Activated naive CD8-positive, alpha-beta T cell treated with anti-CD3 and anti-CD28 coated beads, Interleukin-2, amount 50 U/mL, for 24 hours (primary cell): ENCODE data around the gene SPATA12.
A peak's percentile ranks its signal among the peaks of the same experiment; 100 is the strongest.

Experiments used
- ATAC-seq: fragments of 150-1000 bp; cut with Tn5 transposase; one replicate; pipeline ENCODE4 v1.10.0; 2021
- DNase-seq: peaks from one replicate; pipeline ENCODE4 v3.0.0; 2021
- H3K27ac Mint-ChIP-seq: one replicate; pipeline ENCODE4 v1.8.0; 2021; ENCODE audit warnings: mild to moderate bottlenecking, mixed read lengths
- H3K27me3 Mint-ChIP-seq: one replicate; pipeline ENCODE4 v1.8.0; 2021; ENCODE audit warnings: mixed read lengths
- H3K36me3 Mint-ChIP-seq: one replicate; pipeline ENCODE4 v1.8.0; 2021; ENCODE audit warnings: low read depth, mixed read lengths
- H3K4me1 Mint-ChIP-seq: one replicate; pipeline ENCODE4 v1.8.0; 2021; ENCODE audit warnings: mixed read lengths
- H3K4me3 Mint-ChIP-seq: one replicate; pipeline ENCODE4 v1.8.0; 2021; ENCODE audit warnings: mild to moderate bottlenecking, moderate library complexity, mixed read lengths
- H3K9me3 Mint-ChIP-seq: one replicate; pipeline ENCODE4 v1.8.0; 2021; ENCODE audit warnings: mixed read lengths

Gene SPATA12

GRCh38 chr3:57065588-57065987 lies 5.1 kb downstream of the SPATA12 start:
- H3K4me1 Mint-ChIP-seq = peaks cover 11% of the 10 kb centered on the region
- H3K27me3 Mint-ChIP-seq = peaks cover 9% of the 10 kb centered on the region
- DNase-seq = no peak
- no peaks in the 10 kb centered on the region for H3K9me3 Mint-ChIP-seq
- no peaks in the 10 kb centered on the region for H3K36me3 Mint-ChIP-seq
- no peak for ATAC-seq
- H3K4me3 Mint-ChIP-seq = no peak overlapping the region
- H3K27ac Mint-ChIP-seq = no peak overlapping the region

- DNase-seq = no peak
- H3K9me3 Mint-ChIP-seq = no peaks in the 10 kb centered on the region
- no peak for ATAC-seq
- peaks cover 11% of the 10 kb centered on the region for H3K4me1 Mint-ChIP-seq
- no peak overlapping the region for H3K4me3 Mint-ChIP-seq
- no peaks in the 10 kb centered on the region for H3K36me3 Mint-ChIP-seq
- H3K27me3 Mint-ChIP-seq = peaks cover 10% of the 10 kb centered on the region
- no peak overlapping the region for H3K27ac Mint-ChIP-seq
These were observed 6.0 kb downstream of the SPATA12 start for GRCh38 chr3:57066471-57066870.

- peaks cover 11% of the 10 kb centered on the region for H3K4me1 Mint-ChIP-seq
- H3K4me3 Mint-ChIP-seq = no peak overlapping the region
- H3K27me3 Mint-ChIP-seq = peaks cover 12% of the 10 kb centered on the region
- H3K27ac Mint-ChIP-seq = peak overlapping the region; percentile 59
- ATAC-seq (peak; percentile 86), DNase-seq (peak; percentile 21)
- H3K36me3 Mint-ChIP-seq = no peaks in the 10 kb centered on the region
- no peaks in the 10 kb centered on the region for H3K9me3 Mint-ChIP-seq
These were observed 8.1 kb downstream of the SPATA12 start for GRCh38 chr3:57068437-57069089.

GRCh38 chr3:57069503-57069902 lies 9.0 kb downstream of the SPATA12 start:
- ATAC-seq (no peak), DNase-seq (no peak)
- no peaks in the 10 kb centered on the region for H3K36me3 Mint-ChIP-seq
- H3K9me3 Mint-ChIP-seq = no peaks in the 10 kb centered on the region
- H3K27ac Mint-ChIP-seq = no peak overlapping the region
- peaks cover 11% of the 10 kb centered on the region for H3K4me1 Mint-ChIP-seq
- no peak overlapping the region for H3K4me3 Mint-ChIP-seq
- peaks cover 16% of the 10 kb centered on the region for H3K27me3 Mint-ChIP-seq

GRCh38 chr3:57073628-57074027 lies 13.2 kb downstream of the SPATA12 start:
- H3K4me3 Mint-ChIP-seq = no peak overlapping the region

GRCh38 chr3:57074135-57074534 lies 13.7 kb downstream of the SPATA12 start:
- H3K4me3 Mint-ChIP-seq = no peak overlapping the region
- H3K9me3 Mint-ChIP-seq = no peaks in the 10 kb centered on the region
- no peak for ATAC-seq
- peaks cover 51% of the 10 kb centered on the region for H3K27me3 Mint-ChIP-seq
- H3K36me3 Mint-ChIP-seq = no peaks in the 10 kb centered on the region
- peaks cover 6% of the 10 kb centered on the region for H3K4me1 Mint-ChIP-seq
- H3K27ac Mint-ChIP-seq = no peak overlapping the region
- DNase-seq = no peak

More at GRCh38 chr3:57073628-57074027, 13.2 kb downstream of the SPATA12 start:
- no peak overlapping the region for H3K27ac Mint-ChIP-seq
- DNase-seq = no peak
- peaks cover 8% of the 10 kb centered on the region for H3K4me1 Mint-ChIP-seq
- peaks cover 52% of the 10 kb centered on the region for H3K27me3 Mint-ChIP-seq
- H3K9me3 Mint-ChIP-seq = no peaks in the 10 kb centered on the region
- ATAC-seq = no peak
- no peaks in the 10 kb centered on the region for H3K36me3 Mint-ChIP-seq

- no peak overlapping the region for H3K4me3 Mint-ChIP-seq
- H3K27me3 Mint-ChIP-seq = peaks cover 60% of the 10 kb centered on the region
- H3K27ac Mint-ChIP-seq = no peak overlapping the region
- no peak for DNase-seq
- H3K9me3 Mint-ChIP-seq = no peaks in the 10 kb centered on the region
- H3K4me1 Mint-ChIP-seq = peaks cover 4% of the 10 kb centered on the region
- no peaks in the 10 kb centered on the region for H3K36me3 Mint-ChIP-seq
- no peak for ATAC-seq
These were observed 16.0 kb downstream of the SPATA12 start for GRCh38 chr3:57076422-57076951.

- no peaks in the 10 kb centered on the region for H3K36me3 Mint-ChIP-seq
- DNase-seq = no peak
- H3K4me1 Mint-ChIP-seq = peaks cover 4% of the 10 kb centered on the region
- no peaks in the 10 kb centered on the region for H3K9me3 Mint-ChIP-seq
- no peak for ATAC-seq
- H3K27me3 Mint-ChIP-seq = peaks cover 68% of the 10 kb centered on the region
- H3K27ac Mint-ChIP-seq = no peak overlapping the region
- peak overlapping the region; percentile 63 for H3K4me3 Mint-ChIP-seq
These were observed 17.3 kb downstream of the SPATA12 start for GRCh38 chr3:57077630-57078343.

- ATAC-seq (peak; percentile 39), DNase-seq (peak; percentile 15)
- no peak overlapping the region for H3K27ac Mint-ChIP-seq
- peak overlapping the region; percentile 63 for H3K4me3 Mint-ChIP-seq
- peaks cover 64% of the 10 kb centered on the region for H3K27me3 Mint-ChIP-seq
- peaks cover 4% of the 10 kb centered on the region for H3K4me1 Mint-ChIP-seq
- no peaks in the 10 kb centered on the region for H3K9me3 Mint-ChIP-seq
- no peaks in the 10 kb centered on the region for H3K36me3 Mint-ChIP-seq
These were observed 17.8 kb downstream of the SPATA12 start for GRCh38 chr3:57078344-57078634.

- peak; percentile 23 for DNase-seq
- Mint-ChIP-seq H3K4me1 (peaks cover 4% of the 10 kb centered on the region), H3K36me3 (no peaks in the 10 kb centered on the region), H3K27ac (no peak overlapping the region), H3K9me3 (no peaks in the 10 kb centered on the region), H3K27me3 (peaks cover 63% of the 10 kb centered on the region), H3K4me3 (peak overlapping the region; percentile 63)
- peak; percentile 31 for ATAC-seq
These were observed 18.4 kb downstream of the SPATA12 start for GRCh38 chr3:57078635-57079473.

- H3K36me3 Mint-ChIP-seq = no peaks in the 10 kb centered on the region
- peak overlapping the region; percentile 58 for H3K4me3 Mint-ChIP-seq
- H3K9me3 Mint-ChIP-seq = no peaks in the 10 kb centered on the region
- H3K27me3 Mint-ChIP-seq = peaks cover 58% of the 10 kb centered on the region
- DNase-seq = no peak
- ATAC-seq = no peak
- no peak overlapping the region for H3K27ac Mint-ChIP-seq
- H3K4me1 Mint-ChIP-seq = peaks cover 4% of the 10 kb centered on the region
These were observed 19.0 kb downstream of the SPATA12 start for GRCh38 chr3:57079474-57079831.

GRCh38 chr3:57080171-57080570 lies 19.7 kb downstream of the SPATA12 start:
- DNase-seq = no peak
- H3K27ac Mint-ChIP-seq = no peak overlapping the region
- ATAC-seq = no peak
- peaks cover 4% of the 10 kb centered on the region for H3K4me1 Mint-ChIP-seq
- H3K27me3 Mint-ChIP-seq = peaks cover 54% of the 10 kb centered on the region
- no peaks in the 10 kb centered on the region for H3K36me3 Mint-ChIP-seq
- H3K9me3 Mint-ChIP-seq = no peaks in the 10 kb centered on the region
- H3K4me3 Mint-ChIP-seq = peak overlapping the region; percentile 58

- H3K4me1 Mint-ChIP-seq = peaks cover 4% of the 10 kb centered on the region
These were observed 20.7 kb downstream of the SPATA12 start for GRCh38 chr3:57081173-57081572.

GRCh38 chr3:57082481-57082880 lies 22.0 kb downstream of the SPATA12 start:
- Mint-ChIP-seq H3K4me3 (no peak overlapping the region), H3K27ac (no peak overlapping the region), H3K36me3 (no peaks in the 10 kb centered on the region), H3K9me3 (no peaks in the 10 kb centered on the region), H3K4me1 (peaks cover 4% of the 10 kb centered on the region), H3K27me3 (peaks cover 33% of the 10 kb centered on the region)
- ATAC-seq (no peak), DNase-seq (no peak)

More at GRCh38 chr3:57081173-57081572, 20.7 kb downstream of the SPATA12 start:
- H3K36me3 Mint-ChIP-seq = no peaks in the 10 kb centered on the region
- no peaks in the 10 kb centered on the region for H3K9me3 Mint-ChIP-seq
- no peak overlapping the region for H3K4me3 Mint-ChIP-seq
- DNase-seq (no peak), ATAC-seq (no peak)
- H3K27me3 Mint-ChIP-seq = peaks cover 46% of the 10 kb centered on the region
- H3K27ac Mint-ChIP-seq = no peak overlapping the region
